IMR-90 (cell line): ENCODE data around the gene ME1. TPM values are rescaled to one million over a fixed set of nuclear protein-coding genes. Genes with fewer than 3 reads are reported as not detected.

ENCODE experiments used
- ATAC-seq: fragments of 200-7000 bp; cut with Tn5 transposase; 2 replicates; pipeline ENCODE4 v1.9.1; 2020; ENCODE audit warnings: low read depth, mild to moderate bottlenecking, moderate library complexity
- BruUV-seq: library from RNA; stranded (reverse); fragments of 400-500 nt; replicated peaks from 2 replicates; lab custom pipeline; 2021; lab: Mats Ljungman, UMichigan
- CTCF ChIA-PET: fragments of 300-600 bp; formaldehyde crosslinking; extraction: SDS; loops from one replicate; lab custom pipeline; 2021; ENCODE audit warnings: antibody characterized with exemption; lab: Yijun Ruan, JAX
- POLR2A ChIA-PET: fragments of 300-600 bp; sonication (Branson Sonifier 250); formaldehyde crosslinking; loops from one replicate; lab custom pipeline; 2022; ENCODE audit warnings: antibody characterized with exemption; ENCODE audit not compliant: unreplicated experiment; lab: Charles Lee
- DNase-seq: peaks from one replicate; pipeline ENCODE4 v3.0.0; 2013
- H2AFZ ChIP-seq: replicated peaks from 2 replicates; pipeline ENCODE3; 2013; ENCODE audit warnings: low read length, mild to moderate bottlenecking; ENCODE audit not compliant: poor library complexity
- H2AK5ac ChIP-seq: 2 replicates; pipeline ENCODE4 v1.6.1; 2013; ENCODE audit warnings: low read depth, low read length, inconsistent platforms
- H2AK9ac ChIP-seq: replicated peaks from 2 replicates; pipeline ENCODE3; 2013; ENCODE audit warnings: mild to moderate bottlenecking, low read depth, low read length, moderate library complexity; ENCODE audit not compliant: poor library complexity
- H2BK120ac ChIP-seq: 2 replicates; pipeline ENCODE4 v1.6.1; 2013; ENCODE audit warnings: low read depth, low read length, inconsistent platforms
- H2BK15ac ChIP-seq: 3 replicates; pipeline ENCODE4 v1.6.1; 2013; ENCODE audit warnings: low read depth, low read length, inconsistent platforms
- H2BK20ac ChIP-seq: 2 replicates; pipeline ENCODE4 v1.6.1; 2013; ENCODE audit warnings: low read depth, mild to moderate bottlenecking, inconsistent platforms, low read length, moderate library complexity
- H2BK5ac ChIP-seq: 2 replicates; pipeline ENCODE4 v1.6.1; 2013; ENCODE audit warnings: mild to moderate bottlenecking, low read depth, low read length, inconsistent platforms; ENCODE audit not compliant: poor library complexity, severe bottlenecking
- H3K14ac ChIP-seq: replicated peaks from 2 replicates; pipeline ENCODE4 v1.6.1; 2013; ENCODE audit warnings: low read depth, low read length, inconsistent platforms
- H3K18ac ChIP-seq: 2 replicates; pipeline ENCODE4 v1.6.1; 2013; ENCODE audit warnings: low read depth, low read length, control low read depth
- H3K23ac ChIP-seq: 2 replicates; pipeline ENCODE4 v1.6.1; 2013; ENCODE audit warnings: low read depth, low read length, inconsistent platforms
- H3K27ac ChIP-seq: 2 replicates; pipeline ENCODE4 v1.5.1; 2013; ENCODE audit warnings: mild to moderate bottlenecking, control low read depth, low read length; ENCODE audit not compliant: insufficient read depth
- H3K27me3 ChIP-seq: 2 replicates; pipeline ENCODE4 v1.6.1; 2013; ENCODE audit warnings: low read length; ENCODE audit not compliant: control insufficient read depth, insufficient read depth
- H3K36me3 ChIP-seq: 2 replicates; pipeline ENCODE4 v1.6.1; 2013; ENCODE audit warnings: low read length, mixed read lengths; ENCODE audit not compliant: control insufficient read depth, insufficient read depth
- H3K4ac ChIP-seq: 2 replicates; pipeline ENCODE4 v1.6.1; 2013; ENCODE audit warnings: low read depth, low read length, inconsistent platforms
- H3K4me1 ChIP-seq: 2 replicates; pipeline ENCODE4 v1.6.1; 2013; ENCODE audit warnings: low read length, mixed read lengths; ENCODE audit not compliant: control insufficient read depth, insufficient read depth
- H3K4me2 ChIP-seq: 2 replicates; pipeline ENCODE4 v1.6.1; 2013; ENCODE audit warnings: low read depth, mild to moderate bottlenecking, control low read depth, low read length, moderate library complexity
- H3K4me3 ChIP-seq: 2 replicates; pipeline ENCODE4 v1.5.1; 2013; ENCODE audit warnings: low read depth, mild to moderate bottlenecking, control low read depth, low read length, moderate library complexity; ENCODE audit not compliant: insufficient read depth
- H3K56ac ChIP-seq: 2 replicates; pipeline ENCODE4 v1.6.1; 2013; ENCODE audit warnings: low read length, inconsistent platforms; ENCODE audit not compliant: insufficient read depth; ENCODE audit errors: extremely low read depth
- H3K79me1 ChIP-seq, 2 experiments: 2 replicates each; pipeline ENCODE4 v1.6.1; 2013; ENCODE audit warnings: low read length in 2 of 2, inconsistent platforms in 1 of 2, low read depth in 1 of 2
- H3K9ac ChIP-seq: 2 replicates; pipeline ENCODE4 v1.6.1; 2013; ENCODE audit warnings: low read depth, low read length, control low read depth
- H3K9me1 ChIP-seq: 2 replicates; pipeline ENCODE4 v1.6.1; 2013; ENCODE audit warnings: low read length, inconsistent platforms; ENCODE audit not compliant: insufficient read depth
- H3K9me3 ChIP-seq: 2 replicates; pipeline ENCODE4 v1.6.1; 2013; ENCODE audit warnings: low read length; ENCODE audit not compliant: control insufficient read depth, insufficient read depth
- H4K20me1 ChIP-seq: 2 replicates; pipeline ENCODE4 v1.6.1; 2013; ENCODE audit warnings: low read length, inconsistent platforms; ENCODE audit not compliant: insufficient read depth
- H4K5ac ChIP-seq: 2 replicates; pipeline ENCODE4 v1.6.1; 2013; ENCODE audit warnings: mild to moderate bottlenecking, low read depth, low read length, control low read depth
- H4K8ac ChIP-seq, 2 experiments: 2 replicates each; pipeline ENCODE4 v1.6.1; 2013; ENCODE audit warnings: low read depth in 2 of 2, low read length in 2 of 2, control low read depth in 1 of 2, inconsistent platforms in 1 of 2
- H4K91ac ChIP-seq: 2 replicates; pipeline ENCODE4 v1.6.1; 2013; ENCODE audit warnings: low read depth, low read length, inconsistent platforms; ENCODE audit not compliant: insufficient read depth
- ELK1 ChIP-seq: fragments of 150-350 bp; IDR thresholded peaks from 2 replicates; pipeline ENCODE4 v1.6.1; 2016; ENCODE audit warnings: low read depth, mild to moderate bottlenecking, low read length, moderate library complexity, borderline replicate concordance
- FOS ChIP-seq: fragments of 150-350 bp; IDR thresholded peaks from 2 replicates; pipeline ENCODE4 v1.6.1; 2016; ENCODE audit warnings: low read depth, low read length
- RFX5 ChIP-seq: IDR thresholded peaks from 2 replicates; pipeline ENCODE4 v1.8.0; 2012; ENCODE audit warnings: low read depth, mild to moderate bottlenecking, low read length, moderate library complexity
- WGBS, 2 experiments: methylation state at CpG; one replicate each; pipeline versions ENCODE4 v1.1.5 to v1.1.7; 2013; ENCODE audit warnings: missing lambda C conversion rate in 2 of 2; ENCODE audit not compliant: insufficient read length in 1 of 2; ENCODE audit errors: extremely low coverage in 2 of 2; 5-methylcytosine and 5-hydroxymethylcytosine counted together
- dilution Hi-C: fragments of 300-500 bp; cut with HindIII; formaldehyde crosslinking; loops from one replicate; pipeline ENCODE4 v1.14.3; 2018; ENCODE audit warnings: low sequenced_read_pairs; ENCODE audit not compliant: unreplicated experiment
- in situ Hi-C: fragments of 300-500 bp; cut with MboI; formaldehyde crosslinking; loops from 3 replicates; pipeline ENCODE4 v1.14.3; 2019; ENCODE audit warnings: low sequenced_read_pairs, inconsistent platforms, mixed read lengths
- intact Hi-C: fragments of 100-400 bp; cut with micrococcal nuclease; formaldehyde crosslinking; loops from 2 replicates; pipeline ENCODE4 v1.10.0; 2022
- polyA plus RNA-seq, 3 experiments: library from polyadenylated mRNA; depleted of rRNA; stranded (reverse); fragments of >200 nt; gene quantifications; 2 replicates each; pipeline ENCODE4 v1.2.3, GENCODE V29; 2012; ENCODE audit warnings: low replicate concordance in 1 of 3
- total RNA-seq: library from RNA; depleted of rRNA; stranded (reverse); fragments of >200 nt; gene quantifications from 2 replicates; pipeline ENCODE4 v1.2.3, GENCODE V29; 2012

ME1 gene
- total and polyA plus RNA-seq, 2 of the 4 experiments (the other 2 are of a cell fraction), result 21.5 to 24.4 TPM

DNA sequence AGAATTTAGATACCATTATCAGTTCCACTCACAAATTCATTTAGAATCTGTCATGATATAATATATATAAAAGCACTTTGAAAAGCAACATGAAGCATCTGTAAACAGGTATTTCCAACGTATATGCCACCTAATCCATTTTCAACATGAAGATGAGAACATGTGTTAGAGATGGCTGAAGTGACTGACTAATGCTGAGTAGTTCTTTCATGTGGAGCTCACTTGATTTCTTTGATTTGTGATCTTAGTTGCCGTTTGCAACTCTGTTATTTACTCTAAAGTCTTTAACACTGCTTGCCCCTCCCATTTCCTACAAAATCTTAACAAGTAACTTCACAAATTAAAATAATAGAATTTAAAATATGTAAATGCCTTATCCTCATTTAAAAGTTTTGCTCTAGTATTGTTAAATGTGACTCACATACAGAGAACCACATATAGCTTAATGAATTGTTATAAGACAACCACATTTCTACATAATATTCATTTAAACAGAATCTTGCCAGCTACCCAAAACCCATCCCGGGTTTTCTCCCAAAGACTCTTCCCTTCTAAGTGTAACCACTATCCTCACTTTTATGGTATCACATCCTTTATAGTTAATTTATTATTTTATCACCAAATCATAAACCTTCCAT, 78.3 kb downstream of the ME1 start:
- H4K8ac ChIP-seq, result no peak overlapping the region
- no peaks in the 10 kb centered on the region for H3K4me1 ChIP-seq
- no peak overlapping the region for H4K5ac ChIP-seq
- no peak overlapping the region for H2BK20ac ChIP-seq
- H2AK9ac ChIP-seq, result no peak overlapping the region
- H2BK15ac ChIP-seq, result no peak overlapping the region
- DNase-seq (peak; percentile 36), ATAC-seq (no peak)
- TF ChIP-seq ELK1, result no peak
- no peak for TF ChIP-seq RFX5
- no peak for TF ChIP-seq FOS
- H3K4me2 ChIP-seq, result no peak overlapping the region
- H3K9ac ChIP-seq, result no peak overlapping the region
- H3K14ac ChIP-seq, result no peak overlapping the region
- H3K23ac ChIP-seq, result no peak overlapping the region
- intact Hi-C loops, result no loop called here
- no peaks in the 10 kb centered on the region for H3K27me3 ChIP-seq
- no peaks in the 10 kb centered on the region for H3K9me1 ChIP-seq
- H3K9me3 ChIP-seq, result no peaks in the 10 kb centered on the region
- no peak overlapping the region for H3K4ac ChIP-seq
- no peaks in the 10 kb centered on the region for H4K20me1 ChIP-seq
- H3K56ac ChIP-seq, result no peak overlapping the region
- no TSS peak for BruUV-seq
- CTCF ChIA-PET, result interaction anchor here (0.7 kb wide), 1 partner anchor 9 kb away, joined by 4 read pairs; no protein-coding TSS in a partner anchor
- WGBS, 2 experiments, result no CpG with 5 or more reads among the region's 3 CpGs
- no peak overlapping the region for H4K91ac ChIP-seq
- no peaks in the 10 kb centered on the region; the same call in 1 of the 2 replicates for H3K36me3 ChIP-seq
- dilution Hi-C loops, result no loop called here
- in situ Hi-C loops, result no loop called here
- H3K79me1 ChIP-seq, result peaks cover 0 to 4% of the 10 kb centered on the region in 2 experiments; a peak in 1 of 4 replicates
- no peak overlapping the region for H3K4me3 ChIP-seq
- H2AK5ac ChIP-seq, result no peak overlapping the region
- H2BK5ac ChIP-seq, result no peak overlapping the region
- no peak overlapping the region for H3K27ac ChIP-seq
- H2BK120ac ChIP-seq, result no peak overlapping the region
- POLR2A ChIA-PET, result no interaction called here
- no peak overlapping the region for H3K18ac ChIP-seq
- H2AFZ ChIP-seq, result no peak overlapping the region
